Colonic mucosa (tissue), 4 donors: ENCODE measurements around the gene TEX36. TPM values are rescaled to one million over a fixed set of nuclear protein-coding genes. Genes with fewer than 3 reads are reported as not detected.

Experiments used
- DNase-seq: peaks from one replicate; pipeline ENCODE4 v3.0.0-alpha.2; 2020
- H3K27ac ChIP-seq: fragments of 200-600 bp; one replicate; pipeline ENCODE4 v1.8.0; 2021
- H3K27me3 ChIP-seq: fragments of 200-600 bp; one replicate; pipeline ENCODE4 v1.8.0; 2021
- H3K36me3 ChIP-seq: fragments of 200-600 bp; one replicate; pipeline ENCODE4 v1.8.0; 2021
- H3K4me1 ChIP-seq: fragments of 200-600 bp; one replicate; pipeline ENCODE4 v1.8.0; 2021; ENCODE audit warnings: mild to moderate bottlenecking
- H3K4me3 ChIP-seq: fragments of 200-600 bp; one replicate; pipeline ENCODE4 v1.8.0; 2021
- H3K9ac ChIP-seq, 2 donors: one replicate each; pipeline ENCODE4 v1.7.0; 2013; ENCODE audit warnings: control low read depth in 2 of 2, low read depth in 2 of 2, low read length in 2 of 2
- H3K9me3 ChIP-seq: fragments of 200-600 bp; one replicate; pipeline ENCODE4 v1.8.0; 2021
- intact Hi-C: fragments of 100-400 bp; cut with DNase I; formaldehyde crosslinking; loops from one replicate; pipeline ENCODE4 v1.14.1; 2022
- total RNA-seq, 2 donors: library from RNA; stranded (reverse); fragmentation: NEBNext Ultra II Directional in 1 of 2; extraction: Animal tissue kit (Norgen Biotek cat#: 25700) in 1 of 2; gene quantifications; one replicate each; pipeline ENCODE4 v1.2.1, GENCODE V29; 2021
- TF ChIP-seq, protein P1 (sequence below): fragments of 200-600 bp; IDR thresholded peaks from one replicate; pipeline ENCODE4 v1.8.0; 2022; ENCODE audit warnings: antibody characterized with exemption, mild to moderate bottlenecking
- donor health status: healthy.
- donor health status: DM: no; HTN: no; CAD: no.
- donor health status: DM: no; HTN: no; CAD: no.

The TEX36 gene, protein sequence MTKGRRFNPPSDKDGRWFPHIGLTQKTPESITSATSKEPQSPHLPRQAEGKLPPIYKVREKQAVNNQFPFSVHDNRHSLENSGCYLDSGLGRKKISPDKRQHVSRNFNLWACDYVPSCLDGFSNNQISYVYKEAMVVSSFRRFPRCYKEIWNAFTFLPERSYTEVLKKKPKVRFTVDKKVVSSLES
- not detected for total RNA-seq

DNA sequence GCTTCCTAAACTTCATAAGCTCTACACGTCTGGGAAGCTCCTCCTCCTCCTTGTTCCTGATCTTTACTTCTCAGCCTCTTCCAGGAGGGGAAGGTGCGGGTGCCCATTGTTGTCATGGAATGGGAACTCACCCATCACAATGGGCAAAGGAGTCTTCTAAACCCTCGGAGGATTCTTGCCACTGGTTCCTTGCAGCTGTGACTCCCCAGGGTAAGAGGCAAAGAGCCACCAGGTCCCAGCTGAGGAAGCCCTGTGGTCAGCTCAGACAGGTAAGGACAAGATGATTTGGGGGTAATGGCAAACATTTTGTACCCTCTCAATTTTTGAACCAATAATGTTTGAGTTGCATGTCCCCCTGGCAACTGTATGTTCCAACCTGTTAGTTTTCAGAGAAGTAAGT lies at the start of gene TEX36:
Gene TEX36 (minus strand): TSS at position 101 of the 400 bp plus-strand sequence. CDS start 174 bp downstream, outside the sequence.
- Histone ChIP-seq H3K4me3 (no peak within 1 kb of the TSS), H3K27ac (no peak within 1 kb of the TSS), H3K36me3 (no peaks in the 10 kb centered on the region), H3K9ac (no peak within 1 kb of the TSS), H3K4me1 (no peaks in the 10 kb centered on the region), H3K9me3 (no peaks in the 10 kb centered on the region), H3K27me3 (no peaks in the 10 kb centered on the region)
- TF ChIP-seq, protein P1, sequence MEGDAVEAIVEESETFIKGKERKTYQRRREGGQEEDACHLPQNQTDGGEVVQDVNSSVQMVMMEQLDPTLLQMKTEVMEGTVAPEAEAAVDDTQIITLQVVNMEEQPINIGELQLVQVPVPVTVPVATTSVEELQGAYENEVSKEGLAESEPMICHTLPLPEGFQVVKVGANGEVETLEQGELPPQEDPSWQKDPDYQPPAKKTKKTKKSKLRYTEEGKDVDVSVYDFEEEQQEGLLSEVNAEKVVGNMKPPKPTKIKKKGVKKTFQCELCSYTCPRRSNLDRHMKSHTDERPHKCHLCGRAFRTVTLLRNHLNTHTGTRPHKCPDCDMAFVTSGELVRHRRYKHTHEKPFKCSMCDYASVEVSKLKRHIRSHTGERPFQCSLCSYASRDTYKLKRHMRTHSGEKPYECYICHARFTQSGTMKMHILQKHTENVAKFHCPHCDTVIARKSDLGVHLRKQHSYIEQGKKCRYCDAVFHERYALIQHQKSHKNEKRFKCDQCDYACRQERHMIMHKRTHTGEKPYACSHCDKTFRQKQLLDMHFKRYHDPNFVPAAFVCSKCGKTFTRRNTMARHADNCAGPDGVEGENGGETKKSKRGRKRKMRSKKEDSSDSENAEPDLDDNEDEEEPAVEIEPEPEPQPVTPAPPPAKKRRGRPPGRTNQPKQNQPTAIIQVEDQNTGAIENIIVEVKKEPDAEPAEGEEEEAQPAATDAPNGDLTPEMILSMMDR = no peak
- no peak for DNase-seq
- intact Hi-C loops = no loop called here

- peak overlapping the region; percentile 17 for H3K27ac ChIP-seq
- no peak overlapping the region for H3K4me3 ChIP-seq
- H3K27me3 ChIP-seq = no peaks in the 10 kb centered on the region
- H3K36me3 ChIP-seq = peaks cover 23% of the 10 kb centered on the region
- no peaks in the 10 kb centered on the region for H3K4me1 ChIP-seq
- TF ChIP-seq, protein P1 = no peak
- intact Hi-C loops = no loop called here
- H3K9ac ChIP-seq = no peak overlapping the region
- no peak for DNase-seq
- no peaks in the 10 kb centered on the region for H3K9me3 ChIP-seq
Measured at GRCh38 chr10:125727436-125727835, 44.5 kb upstream of the TEX36 start.

DNA sequence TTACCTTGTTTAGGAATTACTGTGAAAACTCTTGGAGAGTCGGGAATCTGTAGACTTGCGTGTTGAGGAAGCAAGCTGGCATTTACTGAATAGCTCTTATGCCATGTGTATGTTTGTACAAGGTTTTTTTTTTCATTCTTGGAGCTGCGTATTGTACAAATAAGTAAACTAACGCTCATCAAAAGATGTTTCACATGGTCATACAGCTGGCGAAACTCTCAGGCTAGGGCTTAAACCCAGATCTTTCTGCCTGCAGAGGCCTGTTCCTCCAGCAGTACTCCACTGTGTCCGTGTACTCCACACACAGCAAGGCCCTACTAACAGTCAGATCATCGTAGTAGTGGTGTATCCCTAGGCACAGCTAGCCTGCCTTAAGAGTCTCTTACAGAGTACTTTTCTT lies 44.0 kb upstream of the TEX36 start:
- H3K36me3 ChIP-seq = peaks cover 23% of the 10 kb centered on the region
- no peak for DNase-seq

DNA sequence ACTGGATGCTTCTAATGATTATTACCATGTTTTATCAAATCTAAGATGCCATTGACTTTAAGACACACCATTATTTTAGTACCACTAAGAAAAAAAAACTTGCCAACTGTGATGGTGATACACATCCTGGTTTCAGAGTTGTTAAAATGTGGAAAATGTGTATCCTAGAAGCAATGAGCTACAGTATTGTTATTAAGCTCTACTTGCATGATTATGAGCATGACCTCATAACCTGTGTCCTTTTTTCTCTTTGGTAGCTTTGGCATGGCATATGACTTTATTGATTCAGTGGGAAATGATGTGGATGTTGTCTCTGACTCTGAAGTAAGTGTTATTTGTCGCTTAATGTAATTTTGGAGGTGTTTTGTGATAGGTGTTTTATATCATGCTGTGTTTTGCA lies 39.8 kb upstream of the TEX36 start:
- TF ChIP-seq, protein P1 = no peak
- Histone ChIP-seq H3K27me3 (no peaks in the 10 kb centered on the region), H3K9ac (no peak overlapping the region), H3K4me1 (peaks cover 4% of the 10 kb centered on the region), H3K9me3 (no peaks in the 10 kb centered on the region), H3K27ac (no peak overlapping the region), H3K36me3 (peaks cover 6% of the 10 kb centered on the region), H3K4me3 (no peak overlapping the region)
- DNase-seq = no peak
- intact Hi-C loops = loop anchor here (5.0 kb wide), 1 partner anchor 99 kb away; the partner anchor contains the start of genes BCCIP and UROS

More for the DNA sequence above, 44.0 kb upstream of the TEX36 start:
- Histone ChIP-seq H3K27me3 (no peaks in the 10 kb centered on the region), H3K27ac (peak overlapping the region; percentile 17), H3K4me1 (no peaks in the 10 kb centered on the region), H3K4me3 (no peak overlapping the region), H3K9ac (peak overlapping the region in 1 of 2 donors; percentile 51), H3K9me3 (no peaks in the 10 kb centered on the region)
- intact Hi-C loops = no loop called here
- TF ChIP-seq, protein P1 = no peak

DNA sequence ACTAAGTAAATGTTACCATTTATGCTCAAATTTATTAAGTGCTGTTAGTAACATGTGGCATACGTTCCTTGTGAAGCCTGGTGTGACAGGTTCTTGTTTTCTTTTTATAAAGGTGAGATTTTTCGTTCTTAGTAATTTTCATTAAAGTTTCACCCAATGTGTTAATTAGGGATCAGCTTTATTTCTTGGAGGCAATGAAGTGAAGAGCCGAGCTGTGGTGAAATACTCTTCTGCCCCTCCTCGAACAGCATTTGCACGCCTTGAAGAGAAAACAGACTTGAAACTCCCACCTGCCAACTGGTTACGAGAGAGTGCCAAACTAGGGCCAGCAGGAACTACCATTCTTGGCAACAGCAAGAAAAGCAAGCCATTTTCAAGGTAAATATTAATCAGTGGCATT lies 38.1 kb upstream of the TEX36 start:
- TF ChIP-seq, protein P1 = no peak
- no peak overlapping the region for H3K9ac ChIP-seq
- peaks cover 4% of the 10 kb centered on the region for H3K4me1 ChIP-seq
- no peaks in the 10 kb centered on the region for H3K9me3 ChIP-seq
- H3K27me3 ChIP-seq = no peaks in the 10 kb centered on the region
- no peak for DNase-seq
- H3K36me3 ChIP-seq = peaks cover 6% of the 10 kb centered on the region
- intact Hi-C loops = loop anchor here (5.0 kb wide), 1 partner anchor 101 kb away; the partner anchor contains the start of genes BCCIP and UROS
- H3K27ac ChIP-seq = no peak overlapping the region
- H3K4me3 ChIP-seq = no peak overlapping the region
